Left ventricle myocardium superior (tissue), 1 donor: ENCODE data around the gene CACNA1D. TPM values are rescaled to one million over a fixed set of nuclear protein-coding genes. Genes with fewer than 3 reads are reported as not detected.

ENCODE experiments used
- ATAC-seq: fragments of 200-7000 bp; cut with Tn5 transposase; one replicate; pipeline ENCODE4 v1.9.1; 2020; ENCODE audit warnings: mild to moderate bottlenecking, moderate library complexity
- DNase-seq: peaks from one replicate; pipeline ENCODE4 v3.0.0-alpha.2; 2020
- intact Hi-C: fragments of 100-400 bp; cut with micrococcal nuclease; formaldehyde crosslinking; loops from one replicate; pipeline ENCODE4 v1.11.0; 2022
- total RNA-seq: library from RNA; stranded (reverse); fragmentation: NEBNext Ultra II Directional; extraction: Animal tissue kit (Norgen Biotek cat#: 25700); gene quantifications from one replicate; pipeline ENCODE4 v1.2.1, GENCODE V29; 2021
- donor health status: DM: no; HTN: yes; CAD: no; lungs with severe emphysema.

CACNA1D gene
- total RNA-seq, 1 donor from 2014 or later, result 1.0 TPM

DNA sequence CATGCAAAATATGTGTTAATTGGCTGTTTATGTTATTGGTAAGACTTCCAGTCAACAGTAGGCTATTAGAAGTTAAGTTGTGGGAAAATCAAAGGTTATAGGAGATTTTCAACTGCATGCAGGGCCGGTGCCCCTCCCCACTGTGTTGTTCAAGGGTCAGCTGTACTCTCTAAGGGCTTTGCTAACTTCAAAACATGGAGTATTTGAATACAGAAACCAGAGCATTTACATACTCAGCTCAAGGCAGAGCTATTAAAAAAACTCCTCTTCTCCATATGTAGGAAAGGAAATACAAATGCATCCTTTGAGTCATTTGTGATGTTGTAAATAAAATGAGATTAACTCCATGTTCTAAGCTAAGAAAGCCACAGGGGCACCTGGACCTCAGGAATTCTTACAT lies 368.7 kb downstream of the CACNA1D start:
- no peak for ATAC-seq
- DNase-seq, result no peak
- intact Hi-C loops, result no loop called here

Other genes starting within 250 kb of the CACNA1D start
- gene TKT, start 238.6 kb upstream of the CACNA1D start, total RNA-seq, result 41.6 TPM
- gene DCP1A, start 147.1 kb upstream of the CACNA1D start, total RNA-seq, result 21.5 TPM